Stromal cell of bone marrow (primary cell): ENCODE results near the gene MYL9.
A peak's percentile ranks its signal among the peaks of the same experiment; 100 is the strongest.
"Not testable (repeated sequence)": the region's sequence is repeated elsewhere in the genome, so short reads cannot be mapped to it uniquely, and the experiment has no call there.

ENCODE experiments used
- DNase-seq: peaks from one replicate; pipeline ENCODE4 v3.0.0-alpha.2; 2012; ENCODE audit warnings: low read depth

The MYL9 gene

DNA sequence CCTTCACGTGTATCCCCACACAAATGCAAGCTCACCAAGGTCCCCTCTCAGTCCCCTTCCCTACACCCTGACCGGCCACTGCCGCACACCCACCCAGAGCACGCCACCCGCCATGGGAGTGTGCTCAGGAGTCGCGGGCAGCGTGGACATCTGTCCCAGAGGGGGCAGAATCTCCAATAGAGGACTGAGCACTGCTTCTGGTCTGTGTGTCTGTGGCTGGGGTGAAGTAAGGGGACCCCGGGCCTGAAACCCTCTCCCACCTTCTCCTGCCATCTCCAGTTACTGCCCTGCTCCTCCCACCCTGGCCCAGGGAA, 8.3 kb downstream of the MYL9 start:
- DNase-seq = no peak

DNA sequence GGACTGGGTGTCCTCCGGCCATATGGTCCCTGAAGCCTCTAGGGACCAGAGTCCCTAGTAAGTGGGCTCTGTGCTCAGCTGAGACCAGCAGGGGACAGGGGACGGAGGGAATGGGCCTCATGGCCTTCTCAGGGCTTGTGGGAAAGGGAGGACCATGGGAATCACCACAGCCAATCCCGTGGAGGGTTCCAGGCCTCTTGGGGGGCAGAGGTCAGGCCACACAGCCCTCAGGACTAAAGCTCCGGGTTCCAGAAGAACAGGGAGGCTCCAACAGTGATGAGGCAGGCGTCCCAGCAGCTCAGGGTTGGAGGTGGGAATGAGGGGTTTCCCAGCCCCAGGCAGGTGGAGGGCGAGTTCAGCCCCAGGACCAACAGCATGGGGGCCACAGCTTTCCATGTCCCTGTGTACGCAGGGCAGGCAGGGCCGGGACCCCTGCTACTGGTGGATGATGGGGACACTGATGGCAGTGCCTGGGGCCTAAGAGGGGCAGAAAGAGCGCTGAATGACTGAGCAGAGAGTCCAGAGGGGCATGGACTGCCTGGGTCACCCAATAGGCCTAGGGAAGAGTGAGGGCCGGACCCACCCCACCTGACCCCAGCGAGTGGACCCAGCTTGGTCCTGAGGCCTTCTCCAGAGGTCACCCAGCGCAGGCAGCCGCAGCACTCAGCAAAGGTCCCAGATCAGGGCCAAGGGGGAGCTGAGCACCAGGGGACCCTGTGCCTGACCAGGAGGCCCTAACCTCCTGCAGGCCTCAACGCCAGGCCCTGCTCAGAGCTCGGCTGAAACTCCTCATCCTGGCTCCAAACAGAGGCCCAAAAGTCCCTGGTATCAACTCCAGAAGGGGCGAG, 8.8 kb downstream of the MYL9 start:
- DNase-seq = no peak

DNA sequence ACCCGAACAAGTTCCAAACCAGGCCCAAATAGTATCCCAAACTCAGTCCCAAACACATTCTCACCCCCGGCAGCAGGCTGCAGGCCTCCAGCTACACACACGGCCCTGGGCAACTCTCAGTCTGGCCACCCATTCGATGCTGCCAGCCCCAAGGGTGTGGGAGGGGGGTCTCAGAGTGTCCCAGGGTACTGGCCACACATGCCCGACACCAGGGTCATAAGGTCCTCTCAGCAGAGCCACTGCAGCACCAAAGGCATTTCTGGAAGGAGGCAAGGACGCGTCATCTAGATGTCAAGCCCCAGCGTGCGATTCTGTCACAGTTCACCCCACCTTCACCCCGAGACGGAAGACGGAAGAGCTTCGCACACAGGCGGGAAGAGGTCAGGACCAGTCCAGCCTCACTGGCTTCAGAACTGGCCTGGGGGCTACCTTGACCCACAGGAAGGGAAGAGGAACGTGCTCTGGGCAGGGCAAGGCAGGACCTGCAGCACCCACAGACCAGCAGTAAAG, 9.5 kb downstream of the MYL9 start:
- no peak for DNase-seq

DNA sequence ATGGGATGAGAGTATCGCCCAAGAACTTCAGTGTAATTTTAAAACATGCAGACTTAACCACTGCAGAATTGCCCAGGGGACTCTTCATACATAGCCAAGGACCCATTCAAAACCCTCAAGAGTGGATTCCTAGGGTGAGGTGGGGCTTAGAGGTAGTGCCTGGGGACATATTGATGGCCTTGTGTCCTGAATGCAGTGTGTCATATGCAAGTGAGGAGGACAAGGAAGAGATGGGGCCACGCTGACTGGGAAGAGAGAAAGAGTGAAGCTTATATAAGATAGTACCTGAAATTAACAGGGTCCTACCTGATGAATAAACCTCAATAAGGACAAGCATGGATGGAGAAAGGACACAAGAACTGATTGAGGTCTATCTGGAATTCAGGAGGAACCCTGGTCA, 13.9 kb downstream of the MYL9 start:
- DNase-seq = no peak

DNA sequence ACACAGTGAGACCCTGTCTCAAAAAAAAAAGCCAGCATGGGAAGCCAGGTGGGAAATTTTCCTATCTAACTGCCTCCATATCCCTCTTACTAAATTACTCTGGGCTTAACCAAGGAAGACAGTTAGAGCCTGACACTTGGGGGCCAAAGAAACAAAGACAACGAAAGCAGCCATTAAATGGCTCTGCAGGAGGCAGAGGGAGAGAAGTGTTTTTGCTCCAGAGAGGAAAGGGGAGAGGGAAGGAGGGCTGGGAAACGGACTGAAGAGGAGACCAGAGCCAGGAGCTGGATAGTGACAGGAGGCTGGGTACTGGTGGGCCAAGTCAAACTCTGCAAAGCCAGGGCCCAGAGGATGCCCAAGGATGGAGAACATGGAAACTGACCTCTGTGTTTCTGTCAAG, 21.4 kb downstream of the MYL9 start:
- DNase-seq = no peak

DNA sequence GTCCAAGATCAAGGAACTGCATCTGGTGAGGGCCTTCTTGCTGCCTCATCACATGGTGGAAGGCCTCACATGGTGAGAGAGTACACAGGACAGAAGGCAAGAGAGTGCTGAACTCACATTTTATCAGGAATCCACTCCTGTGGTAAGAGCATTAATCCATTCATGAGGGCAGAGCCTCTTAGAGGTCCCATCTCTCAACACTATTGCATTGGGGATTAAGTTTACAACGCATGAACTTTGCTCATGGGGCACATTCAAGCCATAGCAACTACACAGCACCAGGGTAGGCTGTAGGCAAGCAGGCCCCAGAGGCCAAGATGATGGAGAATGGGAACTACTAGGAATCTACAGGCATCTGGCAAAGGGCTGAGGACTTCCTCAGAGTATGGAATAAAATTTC, 22.1 kb downstream of the MYL9 start:
- DNase-seq = no peak

DNA sequence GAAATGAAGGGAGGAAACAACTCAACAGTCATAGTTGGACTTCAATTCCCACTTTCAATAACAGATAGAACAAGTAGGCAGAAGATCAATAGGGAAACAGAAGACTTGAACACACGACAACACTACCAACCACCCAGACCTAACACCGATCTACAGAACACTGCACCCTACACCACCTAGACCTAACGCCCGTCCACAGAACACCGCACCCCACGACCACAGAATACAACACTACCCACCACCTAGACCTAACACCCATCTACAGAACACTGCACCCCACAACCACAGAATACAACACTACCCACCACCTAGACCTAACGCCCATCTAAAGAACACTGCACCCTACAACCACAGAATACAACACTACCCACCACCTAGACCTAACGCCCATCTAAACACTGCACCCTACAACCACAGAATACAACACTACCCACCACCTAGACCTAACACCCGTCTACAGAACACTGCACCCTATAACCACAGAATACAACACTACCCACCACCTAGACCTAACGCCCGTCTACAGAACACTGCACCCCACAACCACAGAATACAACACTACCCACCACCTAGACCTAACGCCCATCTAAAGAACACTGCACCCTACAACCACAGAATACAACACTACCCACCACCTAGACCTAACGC, 22.9 kb downstream of the MYL9 start:
- DNase-seq = not testable (repeated sequence)

DNA sequence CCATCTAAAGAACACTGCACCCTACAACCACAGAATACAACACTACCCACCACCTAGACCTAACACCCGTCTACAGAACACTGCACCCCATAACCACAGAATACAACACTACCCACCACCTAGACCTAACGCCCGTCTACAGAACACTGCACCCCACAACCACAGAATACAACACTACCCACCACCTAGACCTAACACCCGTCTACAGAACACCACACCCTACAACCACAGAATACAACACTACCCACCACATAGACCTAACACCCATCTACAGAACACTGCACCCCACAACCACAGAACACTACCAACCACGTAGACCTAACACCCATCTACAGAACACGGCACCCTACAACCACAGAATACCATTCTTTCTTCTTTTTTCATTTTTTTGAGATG, 23.4 kb downstream of the MYL9 start:
- not testable (repeated sequence) for DNase-seq

DNA sequence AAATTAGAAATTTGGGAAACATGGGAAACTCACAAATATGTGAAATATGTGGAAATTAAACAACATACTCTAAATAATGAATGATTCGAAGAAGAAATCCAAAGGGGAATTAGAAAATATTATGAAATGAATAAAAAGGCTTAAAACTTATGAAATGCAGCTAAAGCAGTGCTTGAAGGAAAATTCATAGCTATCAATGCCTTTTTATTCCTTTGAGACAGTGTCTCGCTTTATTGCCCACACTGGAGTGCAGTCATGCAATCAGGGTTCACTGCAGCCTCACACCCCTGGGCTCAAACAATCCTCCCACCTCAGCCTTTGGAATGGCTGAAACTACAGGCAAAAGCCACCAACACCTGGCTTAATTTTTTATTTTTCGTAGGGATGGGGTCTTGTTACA, 24.2 kb downstream of the MYL9 start:
- DNase-seq = no peak

DNA sequence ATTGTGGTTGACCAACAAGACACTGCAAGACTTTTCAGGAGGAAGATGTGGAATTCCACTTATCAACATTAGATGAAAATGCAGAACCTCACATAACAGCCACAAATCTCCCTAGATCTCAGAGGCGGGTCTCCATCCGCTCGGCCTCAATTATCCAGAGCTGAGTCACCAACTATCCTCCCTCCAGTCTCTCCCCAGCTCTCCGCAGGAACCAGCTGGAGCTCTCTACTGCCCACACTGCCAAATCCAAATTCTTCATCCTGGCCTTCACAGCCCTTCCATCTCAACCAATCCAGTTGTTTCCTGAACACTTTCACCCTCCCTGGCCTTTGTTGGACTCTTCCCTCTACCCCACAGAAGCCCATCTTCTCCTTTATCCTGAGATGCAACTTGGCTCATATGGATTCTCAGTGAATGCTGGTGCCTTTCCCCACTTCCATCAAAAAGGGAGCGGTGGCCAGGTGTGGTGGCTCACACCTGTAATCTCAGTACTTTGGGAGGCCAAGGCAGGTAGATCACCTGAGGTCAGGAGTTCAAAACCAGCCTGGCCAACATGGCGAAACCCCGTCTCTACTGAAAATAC, 28.6 kb downstream of the MYL9 start:
- peak; percentile 42 for DNase-seq

DNA sequence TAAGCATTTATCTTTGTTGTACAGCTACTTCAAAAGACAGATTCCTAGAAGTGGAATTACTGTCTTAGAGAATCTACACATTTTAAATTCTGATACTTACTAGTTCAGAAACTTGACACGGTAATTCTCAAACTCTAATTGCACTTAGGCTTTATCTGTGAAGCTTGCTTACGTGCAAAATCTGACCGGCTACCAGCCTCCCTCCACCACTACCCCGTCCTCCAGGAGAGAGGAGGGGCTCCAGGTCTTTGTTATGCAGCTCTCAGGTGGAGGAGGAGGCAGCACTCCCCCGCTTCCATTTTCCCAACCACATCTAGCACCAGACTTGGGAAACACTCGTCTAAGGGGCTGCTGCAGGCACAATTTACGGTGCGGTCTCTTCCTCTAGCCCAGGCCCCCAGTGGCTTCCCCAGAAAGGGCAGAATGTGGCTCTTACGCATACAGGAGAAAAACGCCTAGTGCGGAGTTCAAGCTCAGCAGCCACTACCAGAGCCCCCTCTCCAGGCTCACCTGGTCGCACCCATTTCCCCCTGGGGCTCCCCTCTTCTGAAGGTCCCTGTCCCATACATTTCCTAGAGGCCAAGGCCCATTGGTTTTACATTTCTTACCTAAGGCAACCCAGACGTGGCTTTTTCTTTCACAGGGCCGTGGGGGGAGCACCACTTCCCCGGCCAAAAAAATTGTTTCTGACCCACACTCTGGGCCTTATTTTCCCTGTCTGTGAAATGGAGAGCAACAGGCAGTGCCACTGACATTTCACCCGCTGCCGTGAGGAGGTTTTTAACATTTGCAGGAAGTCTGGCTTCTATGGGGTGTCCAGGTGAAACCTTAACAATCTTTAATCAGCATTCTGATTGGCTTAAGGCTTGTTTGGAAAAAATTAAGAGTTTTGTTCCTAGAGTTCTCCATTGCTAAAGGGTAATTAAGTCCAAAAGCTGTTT, 30.5 kb downstream of the MYL9 start:
- DNase-seq = no peak

DNA sequence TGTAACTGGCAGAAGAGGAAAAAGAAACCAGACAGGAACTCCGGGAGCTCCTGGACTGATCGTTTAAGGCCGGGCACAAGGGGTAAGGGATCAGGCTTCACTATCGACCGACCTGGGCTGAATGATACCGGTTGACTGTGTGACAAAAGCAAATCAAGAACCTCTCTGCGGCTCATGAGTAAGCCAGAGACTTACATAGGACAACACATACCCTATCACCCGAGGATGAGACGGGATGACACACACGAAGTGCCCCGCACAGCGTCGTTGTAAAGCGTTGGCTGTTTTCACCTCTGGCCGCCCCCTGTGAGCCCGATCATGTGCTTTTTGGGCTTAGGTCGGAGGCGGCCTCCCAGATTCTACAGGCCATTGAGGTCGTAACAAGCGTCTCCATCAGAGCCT, 31.4 kb downstream of the MYL9 start:
- no peak for DNase-seq

DNA sequence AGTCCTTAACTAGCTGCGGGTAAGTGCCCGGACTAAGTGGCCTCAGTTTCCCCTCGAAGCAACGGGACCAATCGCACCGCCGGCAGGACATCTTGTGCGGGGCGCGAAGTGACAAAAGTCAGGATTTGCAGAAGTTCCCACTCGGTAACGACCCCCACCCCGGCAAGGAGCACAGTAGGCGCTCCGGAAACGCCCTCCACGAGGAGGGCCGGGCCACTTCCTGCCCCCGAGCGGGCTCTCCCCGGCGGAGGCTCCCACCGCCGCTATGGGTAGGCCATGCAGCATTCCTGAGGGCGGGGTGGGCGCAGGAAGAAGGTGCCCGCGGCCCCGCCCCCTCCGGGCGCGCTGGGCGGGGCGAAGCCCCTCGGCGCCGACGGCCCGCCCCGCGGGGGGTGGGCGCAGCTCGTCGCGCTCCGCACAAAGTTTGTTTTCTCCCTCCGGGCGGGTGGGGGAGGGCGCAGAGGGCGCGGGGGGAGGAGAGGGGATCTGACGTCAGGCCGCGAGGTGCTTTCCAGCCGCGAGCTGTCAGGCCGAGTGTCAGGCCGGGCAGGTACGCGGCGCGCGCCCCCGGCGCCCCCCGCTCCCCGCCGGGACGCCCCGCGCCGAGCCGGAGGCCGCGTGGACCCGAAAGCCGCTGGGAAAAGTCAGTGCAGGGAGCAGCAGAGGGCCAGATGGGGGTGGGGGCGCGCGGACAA, 31.9 kb downstream of the MYL9 start, which contains the start of gene TGIF2:
Gene TGIF2 (plus strand): TSS at position 495 of the 695 bp plus-strand sequence. CDS start 5,178 bp downstream, outside the sequence.
- DNase-seq = no peak

DNA sequence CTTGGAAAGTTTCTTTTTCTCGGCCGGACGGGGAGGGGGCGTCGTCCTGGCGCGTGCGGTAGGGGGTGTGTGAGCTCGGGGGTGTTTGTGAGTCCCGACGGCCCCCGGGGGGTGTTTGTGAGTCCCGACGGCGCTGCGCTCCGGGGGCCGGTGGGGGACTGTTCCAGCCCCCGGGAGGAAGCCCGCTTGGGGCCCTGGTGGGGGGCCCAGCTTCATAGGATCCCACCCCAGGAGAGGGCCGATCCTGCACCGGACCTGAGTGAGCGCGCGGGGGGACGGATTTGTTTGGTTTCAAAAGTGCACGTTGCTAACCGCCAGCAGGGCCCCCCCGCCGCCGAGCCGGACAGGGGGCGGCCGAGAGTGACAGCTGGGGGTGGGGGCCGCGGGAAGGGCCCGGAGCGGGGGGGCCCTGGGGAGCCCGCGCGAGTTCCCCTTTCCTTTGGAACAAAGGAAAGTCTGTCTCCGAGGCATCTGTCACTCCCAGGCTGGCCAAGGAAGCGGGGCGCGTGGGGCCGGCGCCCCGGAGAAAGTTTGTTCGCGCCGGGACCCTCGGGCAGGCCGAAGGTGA, 32.6 kb downstream of the MYL9 start:
- DNase-seq = no peak

DNA sequence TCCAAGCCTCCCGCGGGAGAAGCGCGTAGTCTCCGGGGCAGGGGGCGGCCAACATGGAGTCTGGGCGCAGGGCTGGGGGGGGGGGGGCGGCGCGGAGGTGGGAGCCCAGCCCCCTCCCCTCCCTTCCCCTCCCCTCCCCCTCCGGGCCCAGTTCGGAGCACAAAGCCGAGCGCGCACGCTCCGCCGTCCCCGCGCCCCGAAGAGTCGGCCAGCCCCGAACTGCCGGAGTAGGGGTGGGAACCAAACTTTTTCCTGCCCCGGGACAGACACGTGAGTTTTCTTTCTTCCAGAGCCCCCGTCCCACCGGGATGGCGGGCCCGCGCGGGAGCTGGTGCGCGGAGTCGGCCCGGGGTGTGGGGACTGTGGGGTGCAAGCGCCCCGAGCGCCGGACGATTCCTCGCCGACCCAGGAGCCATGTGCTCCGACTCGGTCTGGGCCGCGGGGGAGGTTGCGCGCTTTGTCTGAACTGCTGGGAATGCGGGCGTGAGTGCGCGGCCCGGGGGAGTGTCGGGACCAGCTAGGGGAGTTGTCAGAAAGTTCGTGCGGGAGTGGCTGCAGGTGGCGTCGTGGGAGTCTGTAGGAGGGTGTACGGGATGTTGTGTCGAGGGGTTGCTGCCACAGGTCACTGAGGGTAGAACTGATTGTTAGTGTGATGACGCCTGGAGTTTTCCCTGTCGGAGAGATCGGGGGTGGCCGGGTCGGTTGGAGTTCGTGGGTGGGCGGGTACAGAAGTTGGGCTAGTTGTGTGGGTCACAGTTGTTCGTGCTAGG, 33.2 kb downstream of the MYL9 start:
- DNase-seq = no peak

DNA sequence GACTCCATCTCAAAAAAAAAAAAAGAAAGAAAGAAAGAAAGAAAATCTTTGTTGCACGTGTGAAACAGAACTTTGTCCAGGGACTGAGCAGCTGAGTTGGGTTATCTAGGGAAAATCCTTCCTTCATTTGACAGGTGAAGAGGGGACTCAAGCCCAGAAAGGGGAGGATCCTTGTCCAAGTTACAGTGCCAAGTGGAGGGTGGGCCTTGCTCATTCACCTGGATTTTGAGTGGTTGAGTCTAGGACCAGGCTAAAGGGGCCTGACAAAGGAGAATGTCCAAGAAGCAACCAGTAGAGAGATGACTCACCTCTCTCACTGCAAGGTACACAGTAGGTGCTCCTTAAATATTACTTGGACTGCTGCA, 34.7 kb downstream of the MYL9 start:
- DNase-seq = no peak

DNA sequence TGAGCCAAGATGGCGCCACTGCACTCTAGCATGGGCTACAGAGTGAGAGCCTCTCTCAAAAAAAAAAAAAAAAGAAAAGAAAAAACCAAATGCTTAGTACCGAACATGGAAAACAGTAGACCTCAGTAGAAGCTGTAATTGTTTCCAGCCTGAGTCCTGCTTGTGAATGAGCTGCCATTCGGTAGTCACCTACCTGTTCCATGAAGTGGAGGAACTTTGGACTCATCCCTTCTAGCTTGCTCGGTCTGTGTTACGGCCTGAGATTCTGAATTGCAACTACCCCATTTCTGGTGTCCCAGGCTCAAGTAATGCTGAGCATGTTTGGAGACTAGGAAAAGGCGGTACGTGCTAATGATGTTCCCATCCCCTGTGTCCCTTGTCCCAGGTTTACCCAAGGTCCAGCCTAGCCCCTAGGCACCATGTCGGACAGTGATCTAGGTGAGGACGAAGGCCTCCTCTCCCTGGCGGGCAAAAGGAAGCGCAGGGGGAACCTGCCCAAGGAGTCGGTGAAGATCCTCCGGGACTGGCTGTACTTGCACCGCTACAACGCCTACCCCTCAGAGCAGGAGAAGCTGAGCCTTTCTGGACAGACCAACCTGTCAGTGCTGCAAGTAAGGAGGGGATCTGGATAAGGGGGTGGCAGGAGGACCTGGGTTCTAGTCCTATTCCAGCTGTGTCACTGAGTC, 37.2 kb downstream of the MYL9 start:
- DNase-seq = no peak

DNA sequence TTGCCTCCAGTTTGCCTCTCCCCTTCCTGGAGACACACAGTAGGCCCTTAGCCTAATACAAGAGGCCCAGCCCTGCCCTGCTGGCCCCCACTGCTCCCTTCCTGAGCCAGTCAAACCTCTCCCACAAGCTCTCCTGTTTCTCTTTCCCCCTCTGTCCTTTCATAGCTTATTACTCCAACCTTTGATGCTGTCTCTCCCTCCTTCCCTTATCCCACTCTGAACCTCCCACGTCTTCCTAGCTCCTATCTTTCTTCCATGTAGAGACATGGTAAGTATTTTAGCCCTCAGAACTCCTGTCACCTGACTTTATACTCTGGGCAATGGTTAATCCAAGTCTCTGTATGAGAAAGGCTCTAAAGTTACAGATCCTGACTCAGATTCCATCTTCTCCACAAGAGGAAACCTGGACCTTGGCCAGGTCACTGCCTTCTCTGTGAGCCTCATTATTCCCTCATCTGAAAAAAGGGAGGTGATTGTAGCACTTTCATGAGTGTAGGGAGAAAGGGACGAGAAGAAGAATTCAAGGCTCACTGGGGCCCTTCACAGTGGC, 38.8 kb downstream of the MYL9 start:
- DNase-seq = peak; percentile 69

DNA sequence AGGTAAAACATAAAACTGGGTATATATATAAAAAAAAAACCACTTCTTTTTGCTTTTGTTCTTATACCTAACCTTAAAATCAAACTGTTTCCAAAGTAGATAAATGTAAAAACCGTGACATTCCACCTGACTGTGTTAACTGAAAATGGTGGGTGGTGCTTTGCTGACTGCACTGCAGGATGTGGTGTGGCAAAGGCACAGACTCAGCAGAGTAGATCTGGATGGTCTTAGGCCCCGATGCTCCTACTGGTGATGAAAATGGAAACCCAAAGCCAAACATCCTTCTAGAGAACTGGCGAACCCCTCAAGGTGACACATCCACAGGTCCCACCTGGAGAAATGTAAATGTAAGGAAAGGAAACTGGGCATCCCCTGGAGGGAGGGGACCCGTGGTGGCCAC, 41.0 kb downstream of the MYL9 start:
- no peak for DNase-seq
